HFFc6 (cell line): ENCODE results near the gene CDX2. TPM values are rescaled to one million over a fixed set of nuclear protein-coding genes. Genes with fewer than 3 reads are reported as not detected.

Experiments
- DNase-seq: peaks from one replicate; pipeline ENCODE4 v3.0.0-alpha.2; 2018
- H3K27ac Mint-ChIP-seq: 2 replicates; pipeline ENCODE4 v1.8.0; 2020; ENCODE audit warnings: mild to moderate bottlenecking, mixed read lengths
- H3K27me3 Mint-ChIP-seq: 2 replicates; pipeline ENCODE4 v1.8.0; 2021; ENCODE audit warnings: mild to moderate bottlenecking, moderate library complexity, mixed read lengths; ENCODE audit not compliant: insufficient read depth
- H3K36me3 Mint-ChIP-seq: 2 replicates; pipeline ENCODE4 v1.8.0; 2021; ENCODE audit warnings: low read depth, mixed read lengths
- H3K4me1 Mint-ChIP-seq: 2 replicates; pipeline ENCODE4 v1.8.0; 2020; ENCODE audit warnings: low read depth, mixed read lengths
- H3K4me3 Mint-ChIP-seq: 2 replicates; pipeline ENCODE4 v1.8.0; 2020; ENCODE audit warnings: mild to moderate bottlenecking, moderate library complexity, mixed read lengths
- H3K9me3 Mint-ChIP-seq: 2 replicates; pipeline ENCODE4 v1.8.0; 2020; ENCODE audit warnings: mild to moderate bottlenecking, mixed read lengths
- total RNA-seq, 6 experiments: library from RNA; stranded (reverse); fragmentation: NEBNext Ultra II Directional; extraction: Animal tissue kit (Norgen Biotek cat#: 25700); gene quantifications; 2 replicates in 1 of 6; 3 replicates in 5 of 6; pipeline ENCODE4 v1.2.3, GENCODE V29; 2021
- TF ChIP-seq, protein P1 (sequence below): fragments of 200-600 bp; sonication (generic); IDR thresholded peaks from 2 replicates; pipeline ENCODE4 v1.5.0; 2021; ENCODE audit warnings: antibody characterized with exemption, mild to moderate bottlenecking

The CDX2 gene
- total RNA-seq, 6 experiments from 2014 or later: not detected

DNA sequence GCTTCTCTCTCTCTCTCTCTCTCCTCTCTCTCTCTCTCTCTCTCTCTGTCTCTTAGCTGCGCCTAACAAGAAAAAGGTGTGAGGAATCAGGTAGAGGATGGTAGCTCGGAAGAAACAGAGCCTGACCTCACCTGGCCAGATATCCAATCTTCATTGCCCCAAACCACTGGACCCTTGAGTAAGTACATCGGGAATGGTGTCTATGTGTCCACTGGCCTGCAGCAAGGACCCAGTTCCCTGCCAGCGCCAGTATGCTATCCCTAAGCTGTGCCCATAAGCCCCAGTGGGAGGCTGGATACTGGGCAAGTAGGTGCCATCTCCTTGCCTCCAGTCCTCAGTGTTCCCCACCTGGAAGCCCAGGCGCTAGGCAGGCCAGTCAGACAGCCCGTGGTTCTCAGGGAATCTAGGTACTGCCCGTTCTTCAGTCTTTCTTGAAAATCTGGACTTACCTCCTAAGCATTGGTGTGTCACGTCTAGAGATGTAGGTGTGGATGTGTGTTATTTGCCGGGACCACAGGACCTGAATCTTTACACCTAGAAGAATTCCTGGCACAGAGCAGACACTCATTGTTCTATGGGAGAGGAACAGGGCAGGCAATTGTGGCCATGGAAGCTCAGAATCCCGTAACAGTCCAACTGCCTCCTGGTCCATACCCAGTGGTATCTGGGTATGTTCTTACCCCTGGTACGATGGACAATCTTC is 12.0 kb upstream of the CDX2 start:
- Mint-ChIP-seq H3K4me1 (peaks cover 8% of the 10 kb centered on the region; the same call in 1 of the 2 replicates), H3K9me3 (peaks cover 4% of the 10 kb centered on the region; the same call in 1 of the 2 replicates)

DNA sequence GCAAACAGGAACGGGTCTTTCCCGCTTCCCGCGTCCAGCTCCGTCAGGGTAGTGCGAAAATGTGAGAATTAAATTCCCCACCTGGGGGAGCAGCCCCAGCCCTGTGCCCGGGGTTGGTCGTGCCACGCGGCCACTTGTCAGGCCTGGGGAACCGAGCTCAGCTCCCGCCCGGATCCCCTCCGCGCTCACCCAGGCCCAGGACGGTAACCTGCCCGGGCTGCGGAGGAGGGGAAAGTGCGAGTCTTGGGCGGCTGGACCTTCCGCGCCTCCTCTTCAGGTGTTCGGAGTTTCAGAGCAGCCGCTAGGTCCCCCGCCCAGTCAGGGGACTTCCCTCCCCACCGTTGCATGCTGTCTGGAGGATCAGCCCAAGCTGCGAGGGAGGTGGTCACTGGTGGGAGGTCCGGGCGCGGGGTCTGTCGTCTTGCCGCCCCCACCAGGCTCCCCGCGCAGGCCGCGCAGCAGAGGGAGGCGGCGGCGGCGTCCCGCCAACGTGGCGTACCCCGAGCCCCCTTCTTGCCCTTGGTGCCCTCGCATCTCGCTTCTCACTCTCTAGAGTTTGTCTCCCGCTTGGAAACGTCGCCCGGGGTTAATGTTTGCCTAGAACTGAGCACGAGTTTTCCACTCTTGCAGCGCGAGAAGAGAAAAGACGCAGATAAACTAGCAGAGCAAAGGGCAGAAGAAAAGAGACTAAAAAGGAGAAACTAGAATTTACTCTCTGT is 11.3 kb upstream of the CDX2 start:
- TF ChIP-seq, protein P1, sequence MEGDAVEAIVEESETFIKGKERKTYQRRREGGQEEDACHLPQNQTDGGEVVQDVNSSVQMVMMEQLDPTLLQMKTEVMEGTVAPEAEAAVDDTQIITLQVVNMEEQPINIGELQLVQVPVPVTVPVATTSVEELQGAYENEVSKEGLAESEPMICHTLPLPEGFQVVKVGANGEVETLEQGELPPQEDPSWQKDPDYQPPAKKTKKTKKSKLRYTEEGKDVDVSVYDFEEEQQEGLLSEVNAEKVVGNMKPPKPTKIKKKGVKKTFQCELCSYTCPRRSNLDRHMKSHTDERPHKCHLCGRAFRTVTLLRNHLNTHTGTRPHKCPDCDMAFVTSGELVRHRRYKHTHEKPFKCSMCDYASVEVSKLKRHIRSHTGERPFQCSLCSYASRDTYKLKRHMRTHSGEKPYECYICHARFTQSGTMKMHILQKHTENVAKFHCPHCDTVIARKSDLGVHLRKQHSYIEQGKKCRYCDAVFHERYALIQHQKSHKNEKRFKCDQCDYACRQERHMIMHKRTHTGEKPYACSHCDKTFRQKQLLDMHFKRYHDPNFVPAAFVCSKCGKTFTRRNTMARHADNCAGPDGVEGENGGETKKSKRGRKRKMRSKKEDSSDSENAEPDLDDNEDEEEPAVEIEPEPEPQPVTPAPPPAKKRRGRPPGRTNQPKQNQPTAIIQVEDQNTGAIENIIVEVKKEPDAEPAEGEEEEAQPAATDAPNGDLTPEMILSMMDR: no peak
- H3K27me3 Mint-ChIP-seq: peaks cover 59% of the 10 kb centered on the region
- H3K4me3 Mint-ChIP-seq: no peak overlapping the region
- H3K9me3 Mint-ChIP-seq: peaks cover 4% of the 10 kb centered on the region; the same call in 1 of the 2 replicates
- H3K27ac Mint-ChIP-seq: no peak overlapping the region
- H3K4me1 Mint-ChIP-seq: peaks cover 8% of the 10 kb centered on the region; the same call in 1 of the 2 replicates
- DNase-seq: no peak
- no peaks in the 10 kb centered on the region for H3K36me3 Mint-ChIP-seq

More for the DNA sequence above, 12.0 kb upstream of the CDX2 start:
- TF ChIP-seq, protein P1: no peak
- Mint-ChIP-seq H3K27ac (no peak overlapping the region), H3K27me3 (peaks cover 55% of the 10 kb centered on the region), H3K36me3 (no peaks in the 10 kb centered on the region), H3K4me3 (no peak overlapping the region)
- no peak for DNase-seq

DNA sequence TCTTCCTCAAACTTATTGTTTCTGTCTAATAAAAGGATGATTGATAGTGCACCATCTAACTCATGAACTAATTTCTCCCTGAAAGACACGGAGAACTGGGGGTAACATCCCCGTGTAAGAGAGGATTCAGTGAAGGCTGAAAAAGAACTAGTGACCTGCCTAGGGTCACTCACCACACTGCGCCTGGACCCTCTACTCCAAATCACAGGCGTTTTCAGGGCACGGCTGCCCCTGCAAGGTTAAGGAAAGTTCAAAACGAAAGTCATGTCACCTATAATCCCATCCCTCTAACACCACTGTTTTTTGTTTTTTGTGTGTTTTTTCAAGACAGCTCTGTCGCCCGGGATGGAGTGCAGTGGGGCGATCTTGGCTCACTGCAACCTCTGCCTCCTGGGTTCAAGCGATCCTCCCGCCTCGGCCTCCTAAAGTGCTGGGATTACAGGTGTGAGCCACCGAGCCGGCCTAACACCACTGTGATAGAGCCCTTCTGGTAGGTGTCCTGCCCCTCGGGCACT is 10.7 kb upstream of the CDX2 start:
- H3K4me3 Mint-ChIP-seq: no peak overlapping the region
- peaks cover 4% of the 10 kb centered on the region; the same call in 1 of the 2 replicates for H3K9me3 Mint-ChIP-seq
- no peak overlapping the region for H3K27ac Mint-ChIP-seq
- H3K4me1 Mint-ChIP-seq: peaks cover 8% of the 10 kb centered on the region; the same call in 1 of the 2 replicates
- no peak for DNase-seq
- TF ChIP-seq, protein P1: no peak
- H3K36me3 Mint-ChIP-seq: no peaks in the 10 kb centered on the region
- peaks cover 65% of the 10 kb centered on the region for H3K27me3 Mint-ChIP-seq

DNA sequence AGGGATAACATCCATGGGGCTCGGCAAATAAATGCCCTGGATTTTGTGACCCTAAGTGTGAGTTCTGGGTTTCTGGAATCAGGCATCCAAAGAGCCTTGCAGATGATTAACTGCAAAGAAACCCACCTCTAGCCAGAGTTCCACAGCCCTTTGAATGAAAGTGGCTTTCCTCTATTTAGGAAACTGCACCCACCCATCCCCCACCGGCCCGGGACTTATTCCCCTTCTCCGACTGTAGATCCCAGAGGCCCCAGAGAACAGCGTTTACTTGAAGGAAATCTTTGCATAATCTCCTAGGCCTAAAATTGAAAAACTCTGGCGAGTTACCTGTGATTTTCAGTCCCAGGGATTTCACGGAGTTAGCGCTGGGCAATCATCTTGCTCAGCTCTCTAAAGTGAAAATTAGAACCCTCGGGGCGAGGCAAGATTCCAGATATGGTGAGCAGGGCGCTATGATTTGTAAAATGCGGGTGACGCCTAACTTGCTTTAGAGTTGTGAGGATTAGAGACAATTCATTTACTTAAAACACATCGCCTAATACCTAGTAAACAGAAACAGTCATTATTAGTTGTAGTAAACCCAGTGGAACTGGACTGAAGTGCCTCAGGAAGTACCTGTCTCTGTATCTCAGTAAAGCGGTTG is 10.0 kb upstream of the CDX2 start:
- no peak overlapping the region for H3K4me3 Mint-ChIP-seq
- H3K4me1 Mint-ChIP-seq: peaks cover 8% of the 10 kb centered on the region; the same call in 1 of the 2 replicates
- peaks cover 72% of the 10 kb centered on the region for H3K27me3 Mint-ChIP-seq
- H3K36me3 Mint-ChIP-seq: no peaks in the 10 kb centered on the region
- TF ChIP-seq, protein P1: no peak
- DNase-seq: no peak
- peaks cover 4% of the 10 kb centered on the region; the same call in 1 of the 2 replicates for H3K9me3 Mint-ChIP-seq
- H3K27ac Mint-ChIP-seq: no peak overlapping the region

DNA sequence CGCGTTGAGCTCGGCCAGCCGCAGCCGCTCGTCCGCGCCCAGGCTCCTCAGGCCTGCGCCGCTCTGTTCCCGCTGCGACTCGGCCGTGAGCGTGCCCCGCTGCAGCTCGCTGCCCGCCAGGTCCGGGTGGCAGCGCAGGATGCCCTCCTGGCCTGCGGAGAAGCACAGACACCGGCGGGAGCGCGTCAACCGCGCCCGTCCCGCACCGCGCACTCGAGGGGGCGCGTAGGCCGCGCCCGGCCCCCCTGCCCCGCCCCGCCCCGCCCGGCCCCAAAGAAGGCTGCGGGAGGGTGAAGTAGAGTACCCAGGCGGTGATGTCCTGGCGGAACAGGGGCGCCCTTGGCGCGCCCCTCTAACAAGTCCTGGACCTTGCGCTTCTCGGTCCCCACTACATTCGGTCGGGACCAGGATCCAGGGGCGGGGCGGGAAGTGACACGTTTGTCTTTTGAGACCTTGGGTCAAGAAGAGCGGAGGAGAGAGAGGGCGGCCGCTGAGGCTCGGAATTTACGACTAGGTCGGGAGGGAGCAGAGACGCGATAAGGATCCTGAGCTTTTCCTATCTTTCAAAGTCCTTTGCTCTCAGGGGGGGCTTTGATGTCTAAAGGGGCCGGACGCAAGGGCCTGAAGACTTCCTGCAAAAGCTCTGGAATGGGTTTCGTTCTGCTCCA is 9.3 kb upstream of the CDX2 start:
- no peak overlapping the region for H3K27ac Mint-ChIP-seq
- TF ChIP-seq, protein P1: no peak
- H3K4me3 Mint-ChIP-seq: no peak overlapping the region
- no peak for DNase-seq
- H3K9me3 Mint-ChIP-seq: peaks cover 4% of the 10 kb centered on the region; the same call in 1 of the 2 replicates
- peaks cover 8% of the 10 kb centered on the region; the same call in 1 of the 2 replicates for H3K4me1 Mint-ChIP-seq
- peaks cover 78% of the 10 kb centered on the region for H3K27me3 Mint-ChIP-seq
- H3K36me3 Mint-ChIP-seq: no peaks in the 10 kb centered on the region
